ENCODE results near the gene CCDC85C. TPM values are rescaled to one million over a fixed set of nuclear protein-coding genes. Genes with fewer than 3 reads are reported as not detected.

The CCDC85C gene
- total and polyA plus RNA-seq, 2 of the 4 experiments (the other 2 are of a cell fraction) = 16.0 to 19.0 TPM

GRCh38 chr14:99612071-99612737, 8.2 kb upstream of the CCDC85C start:
- Histone ChIP-seq H3K9ac (ENCODE audit: low read depth, low read length) (no peak overlapping the region), H2BK20ac (ENCODE audit: low read depth, low read length) (no peak overlapping the region), H3K4me1 (ENCODE audit: control insufficient read depth, insufficient read depth, low read length) (peaks cover 9% of the 10 kb centered on the region), H4K91ac (ENCODE audit: insufficient read depth, low read depth, low read length) (0 out of 2 replicates have a peak overlapping the region, but pooled peaks have one; percentile 1), H4K5ac (ENCODE audit: low read depth, low read length) (peak overlapping the region; percentile 24; the same call in 1 of the 2 replicates), H3K36me3 (ENCODE audit: control insufficient read depth, insufficient read depth, low read length) (no peaks in the 10 kb centered on the region), H3K79me1 (ENCODE audit: low read depth in 1 of 2, low read length in 2 of 2) (no peaks in the 10 kb centered on the region), H4K20me1 (ENCODE audit: insufficient read depth, low read length) (no peaks in the 10 kb centered on the region), H3K23ac (ENCODE audit: low read depth, low read length) (no peak overlapping the region), H3K56ac (ENCODE audit: extremely low read depth, insufficient read depth, low read length) (no peak overlapping the region), H2AK5ac (ENCODE audit: low read depth, low read length) (no peak overlapping the region; the same call in 1 of the 2 replicates), H3K9me3 (ENCODE audit: control insufficient read depth, insufficient read depth, low read length) (no peaks in the 10 kb centered on the region), H3K4me3 (ENCODE audit: insufficient read depth, low read depth, low read length) (no peak overlapping the region), H3K14ac (replicated peaks; ENCODE audit: low read depth, low read length) (0 out of 2 replicates have a peak overlapping the region, but pooled peaks have one; percentile 44), H3K4me2 (ENCODE audit: low read depth, low read length) (no peak overlapping the region; the same call in 1 of the 2 replicates), H3K18ac (ENCODE audit: low read depth, low read length) (no peak overlapping the region), H4K8ac (ENCODE audit: low read depth in 2 of 2, low read length in 2 of 2) (peak overlapping the region in 1 of 2 experiments; percentile 76; a peak in 1 of 4 replicates), H3K4ac (ENCODE audit: low read depth, low read length) (no peak overlapping the region), H3K9me1 (ENCODE audit: insufficient read depth, low read length) (no peaks in the 10 kb centered on the region; the same call in 1 of the 2 replicates), H3K27me3 (ENCODE audit: control insufficient read depth, insufficient read depth, low read length) (no peaks in the 10 kb centered on the region), H2BK120ac (ENCODE audit: low read depth, low read length) (no peak overlapping the region), H2AFZ (replicated peaks; ENCODE audit: low read length, poor library complexity) (peak overlapping the region; percentile 80), H3K27ac (ENCODE audit: insufficient read depth, low read length) (no peak overlapping the region; the same call in 1 of the 2 replicates), H2BK5ac (ENCODE audit: low read depth, low read length, poor library complexity, severe bottlenecking) (no peak overlapping the region), H2AK9ac (replicated peaks; ENCODE audit: low read depth, low read length, poor library complexity) (peak overlapping the region; percentile 58), H2BK15ac (ENCODE audit: low read depth, low read length) (no peak overlapping the region)
- ChIA-PET CTCF (no interaction called here), POLR2A (ENCODE audit: unreplicated experiment) (no interaction called here)
- 20% methylated on average over 1 of the region's 11 CpGs; no CpG with 5 or more reads in 1 of the 2 experiments for WGBS, 2 experiments (ENCODE audit: extremely low coverage in 2 of 2, insufficient read length in 1 of 2)
- intact Hi-C loops (cut with micrococcal nuclease) = no loop called here
- DNase-seq (no peak), ATAC-seq (ENCODE audit: low read depth) (no peak; the same call in 1 of the 2 replicates)
- BruUV-seq (replicated peaks) = no TSS peak
- dilution Hi-C loops (cut with HindIII; ENCODE audit: low sequenced_read_pairs, unreplicated experiment) = no loop called here
- in situ Hi-C loops (cut with MboI; ENCODE audit: low sequenced_read_pairs) = no loop called here
- TF ChIP-seq MAFK (IDR thresholded peaks at IDR 0.05; ENCODE audit: low read depth, low read length) (no peak), RAD21 (IDR thresholded peaks at IDR 0.05; ENCODE audit: low read length) (no peak), BHLHE40 (IDR thresholded peaks at IDR 0.05; ENCODE audit: low read depth, low read length) (no peak), MAZ (IDR thresholded peaks at IDR 0.05; ENCODE audit: borderline replicate concordance, low read depth, low read length) (no peak), RFX5 (IDR thresholded peaks at IDR 0.05; ENCODE audit: low read depth, low read length) (no peak), CTCF (conservative IDR thresholded peaks at IDR 0.05; ENCODE audit: low read depth, low read length) (no peak), USF2 (IDR thresholded peaks at IDR 0.05; ENCODE audit: low read depth, low read length) (no peak), POLR2A (IDR thresholded peaks at IDR 0.05; ENCODE audit: low read depth, low read length) (no peak), RCOR1 (IDR thresholded peaks at IDR 0.05; ENCODE audit: insufficient replicate concordance, low read length) (no peak), ELK1 (IDR thresholded peaks at IDR 0.05; ENCODE audit: borderline replicate concordance, low read depth, low read length) (no peak), SMC3 (IDR thresholded peaks at IDR 0.05; ENCODE audit: low read depth, low read length) (no peak), CHD1 (IDR thresholded peaks at IDR 0.05; ENCODE audit: low read depth, low read length) (no peak), NFE2L2 (IDR thresholded peaks at IDR 0.05; ENCODE audit: low read depth, low read length) (no peak), FOS (IDR thresholded peaks at IDR 0.05; ENCODE audit: low read depth, low read length) (no peak)
